ENCODE results near the gene DNM1. TPM values are rescaled to one million over a fixed set of nuclear protein-coding genes. Genes with fewer than 3 reads are reported as not detected.

DNM1 gene
- polyA plus RNA-seq, 3 donors, result 0.05 to 4.9 (median 0.56) TPM

DNA sequence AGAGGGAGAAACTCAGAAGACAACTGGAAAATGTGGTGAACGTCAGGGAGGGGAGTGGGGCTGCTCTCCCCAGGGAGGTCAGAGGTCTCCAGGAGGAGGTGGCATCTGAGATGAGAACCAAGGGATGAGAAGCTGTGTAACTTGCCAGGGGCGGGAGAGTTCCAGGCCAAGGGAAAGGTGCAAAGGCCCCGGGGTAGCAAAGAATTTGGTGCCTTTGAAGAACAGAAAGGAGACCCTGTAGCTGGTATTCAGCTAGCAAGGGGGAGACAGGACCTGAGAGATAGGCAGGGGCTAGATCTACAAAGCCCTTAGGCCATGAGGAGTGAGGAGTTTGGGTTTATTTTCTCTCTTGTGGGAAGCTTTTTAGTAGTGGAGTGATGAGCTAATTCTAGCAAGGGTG lies 3.3 kb downstream of the DNM1 start:
- Mint-ChIP-seq H3K27ac (peak overlapping the region in 1 of 7 donors; percentile 46), H3K27me3 (ENCODE audit: low read depth in 3 of 3) (peaks cover 17 to 35% (median 26%) of the 10 kb centered on the region in 3 donors), H3K36me3 (peaks cover 0 to 2% of the 10 kb centered on the region in 2 donors), H3K4me1 (peaks cover 26% of the 10 kb centered on the region), H3K4me3 (no peak overlapping the region), H3K9me3 (peaks cover 0 to 8% (median 0%) of the 10 kb centered on the region in 7 donors)
- no peak for DNase-seq
- Histone ChIP-seq H3K9me3 (replicated peaks in 1 of 2; ENCODE audit: control insufficient read depth in 1 of 2, insufficient read depth in 1 of 2, low read length in 2 of 2) (no peaks in the 10 kb centered on the region), H3K4me3 (replicated peaks in 1 of 3; ENCODE audit: low read depth in 2 of 3, low read length in 3 of 3) (no peak overlapping the region), H3K36me3 (replicated peaks in 1 of 2; ENCODE audit: control insufficient read depth in 1 of 2, insufficient read depth in 2 of 2, low read length in 2 of 2) (no peaks in the 10 kb centered on the region), H3K9ac (ENCODE audit: insufficient read depth, low read length, poor library complexity, severe bottlenecking) (no peak overlapping the region), H3K4me2 (replicated peaks; ENCODE audit: extremely low read depth, low read length, poor library complexity, severe bottlenecking) (no peak overlapping the region), H4K20me1 (ENCODE audit: insufficient read depth, low read length) (no peaks in the 10 kb centered on the region), H3K79me2 (ENCODE audit: insufficient read depth, low read length) (no peaks in the 10 kb centered on the region), H3K27me3 (ENCODE audit: control insufficient read depth in 2 of 2, insufficient read depth in 2 of 2, low read length in 2 of 2) (peaks cover 0 to 18% of the 10 kb centered on the region in 2 donors), H3K4me1 (ENCODE audit: control insufficient read depth in 1 of 2, insufficient read depth in 2 of 2, low read length in 2 of 2) (peaks cover 18 to 32% of the 10 kb centered on the region in 2 donors), H3K27ac (ENCODE audit: low read depth in 1 of 2, low read length in 2 of 2) (no peak overlapping the region), H2AFZ (ENCODE audit: insufficient read depth, low read depth, low read length, poor library complexity, severe bottlenecking) (no peak overlapping the region)
- intact Hi-C loops (cut with micrococcal nuclease), result no loop called here
- 100% methylated on average over 3 of the region's 3 CpGs for WGBS (ENCODE audit: insufficient coverage)
- no peak for TF ChIP-seq CTCF (IDR thresholded peaks at IDR 0.05)

- H3K4me3 Mint-ChIP-seq, result no peak overlapping the region
- DNase-seq, result no peak
- H3K27me3 ChIP-seq (ENCODE audit: control insufficient read depth in 2 of 2, insufficient read depth in 2 of 2, low read length in 2 of 2), result peaks cover 0 to 18% of the 10 kb centered on the region in 2 donors
- peaks cover 17 to 37% (median 29%) of the 10 kb centered on the region in 3 donors for H3K27me3 Mint-ChIP-seq (ENCODE audit: low read depth in 3 of 3)
- no peak overlapping the region for H3K4me2 ChIP-seq (replicated peaks; ENCODE audit: extremely low read depth, low read length, poor library complexity, severe bottlenecking)
- peak overlapping the region in 2 of 7 donors; percentile 18 to 26 for H3K27ac Mint-ChIP-seq
- H2AFZ ChIP-seq (ENCODE audit: insufficient read depth, low read depth, low read length, poor library complexity, severe bottlenecking), result peak overlapping the region; percentile 29
- H3K4me1 ChIP-seq (ENCODE audit: control insufficient read depth in 1 of 2, insufficient read depth in 2 of 2, low read length in 2 of 2), result peaks cover 18 to 32% of the 10 kb centered on the region in 2 donors
- H3K79me2 ChIP-seq (ENCODE audit: insufficient read depth, low read length), result no peaks in the 10 kb centered on the region
- H3K36me3 Mint-ChIP-seq, result peaks cover 0 to 2% of the 10 kb centered on the region in 2 donors
- no peak overlapping the region for H3K4me3 ChIP-seq (replicated peaks in 1 of 3; ENCODE audit: low read depth in 2 of 3, low read length in 3 of 3)
- TF ChIP-seq CTCF (IDR thresholded peaks at IDR 0.05), result no peak
- no peaks in the 10 kb centered on the region for H3K9me3 ChIP-seq (replicated peaks in 1 of 2; ENCODE audit: control insufficient read depth in 1 of 2, insufficient read depth in 1 of 2, low read length in 2 of 2)
- H4K20me1 ChIP-seq (ENCODE audit: insufficient read depth, low read length), result no peaks in the 10 kb centered on the region
- 50% methylated on average over 9 of the region's 15 CpGs for WGBS (ENCODE audit: insufficient coverage)
- intact Hi-C loops (cut with micrococcal nuclease), result no loop called here
- H3K9me3 Mint-ChIP-seq, result peaks cover 0 to 8% (median 0%) of the 10 kb centered on the region in 7 donors
- no peaks in the 10 kb centered on the region for H3K36me3 ChIP-seq (replicated peaks in 1 of 2; ENCODE audit: control insufficient read depth in 1 of 2, insufficient read depth in 2 of 2, low read length in 2 of 2)
- H3K4me1 Mint-ChIP-seq, result peaks cover 26% of the 10 kb centered on the region
- H3K27ac ChIP-seq (ENCODE audit: low read depth in 1 of 2, low read length in 2 of 2), result no peak overlapping the region
- peak overlapping the region; percentile 4 for H3K9ac ChIP-seq (ENCODE audit: insufficient read depth, low read length, poor library complexity, severe bottlenecking)
Observed at GRCh38 chr9:128206916-128207910, 4.0 kb downstream of the DNM1 start.
